Erythroblast (primary cell): ENCODE data around the gene CYFIP1.

Source experiments
- GATA1 ChIP-seq: IDR thresholded peaks from 2 replicates; pipeline ENCODE4 v1.6.1; 2011; ENCODE audit warnings: low read depth, mild to moderate bottlenecking, control low read depth, low read length, moderate library complexity
- POLR2A ChIP-seq: IDR thresholded peaks from 2 replicates; pipeline ENCODE4 v1.6.1; 2011; ENCODE audit warnings: mild to moderate bottlenecking, low read length

DNA sequence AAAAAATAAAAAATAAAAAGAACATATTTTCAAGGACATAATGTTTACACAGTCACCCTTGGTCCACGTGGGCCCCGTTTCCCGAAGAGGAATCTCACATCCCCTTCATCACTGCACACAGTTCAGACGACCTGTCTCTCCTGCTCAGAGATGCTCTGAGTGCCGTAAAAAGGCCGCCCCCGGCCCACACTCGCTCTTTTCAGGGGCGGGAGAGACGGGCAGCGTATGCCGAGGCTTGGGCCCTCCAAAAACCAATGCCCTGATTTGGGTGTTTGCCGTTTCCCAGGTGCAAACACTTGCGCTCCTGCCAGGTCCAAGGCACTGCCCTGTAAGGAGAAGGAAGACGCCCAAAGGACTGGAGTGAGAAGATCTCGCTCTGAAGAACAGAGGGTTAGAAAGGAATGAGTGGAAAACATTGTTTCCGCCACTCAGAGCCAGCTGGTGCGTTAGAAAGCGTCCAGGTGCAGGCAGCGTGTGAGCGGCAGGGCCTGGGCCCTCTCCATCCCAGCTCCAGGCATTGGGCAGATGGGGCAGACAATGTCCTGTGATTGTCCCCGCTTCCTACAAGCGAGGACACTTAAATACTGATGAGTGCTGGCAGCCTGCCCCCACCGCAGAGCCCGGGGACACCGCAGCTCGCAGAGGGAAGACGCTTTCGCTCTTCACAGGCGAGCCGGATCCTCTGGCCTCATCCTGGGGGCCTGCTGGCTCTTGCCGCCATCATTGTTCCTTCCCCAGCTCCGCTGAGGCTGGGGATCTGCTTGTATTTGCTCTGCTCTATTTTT lies 88.5 kb downstream of the CYFIP1 start:
- no peak for TF ChIP-seq POLR2A
- no peak for TF ChIP-seq GATA1
